KOPT-K1 (cell line): ENCODE results near the gene CITED4.

Experiments used
- H3K27ac ChIP-seq: fragments of 200-600 bp; sonication (generic); 2 replicates; pipeline ENCODE4 v1.5.1; 2016; ENCODE audit warnings: antibody characterized with exemption, mild to moderate bottlenecking, low read depth, low read length; ENCODE audit not compliant: poor library complexity, severe bottlenecking
- H3K36me3 ChIP-seq: fragments of 200-600 bp; sonication (generic); 2 replicates; pipeline ENCODE4 v1.5.1; 2017; ENCODE audit warnings: antibody characterized with exemption, mild to moderate bottlenecking, low read length, moderate library complexity; ENCODE audit not compliant: insufficient read depth
- H3K9me3 ChIP-seq: fragments of 200-600 bp; sonication (generic); 2 replicates; pipeline ENCODE4 v1.5.1; 2017; ENCODE audit warnings: antibody characterized with exemption, low read length, mild to moderate bottlenecking; ENCODE audit not compliant: insufficient read depth, poor library complexity, severe bottlenecking

The CITED4 gene

DNA sequence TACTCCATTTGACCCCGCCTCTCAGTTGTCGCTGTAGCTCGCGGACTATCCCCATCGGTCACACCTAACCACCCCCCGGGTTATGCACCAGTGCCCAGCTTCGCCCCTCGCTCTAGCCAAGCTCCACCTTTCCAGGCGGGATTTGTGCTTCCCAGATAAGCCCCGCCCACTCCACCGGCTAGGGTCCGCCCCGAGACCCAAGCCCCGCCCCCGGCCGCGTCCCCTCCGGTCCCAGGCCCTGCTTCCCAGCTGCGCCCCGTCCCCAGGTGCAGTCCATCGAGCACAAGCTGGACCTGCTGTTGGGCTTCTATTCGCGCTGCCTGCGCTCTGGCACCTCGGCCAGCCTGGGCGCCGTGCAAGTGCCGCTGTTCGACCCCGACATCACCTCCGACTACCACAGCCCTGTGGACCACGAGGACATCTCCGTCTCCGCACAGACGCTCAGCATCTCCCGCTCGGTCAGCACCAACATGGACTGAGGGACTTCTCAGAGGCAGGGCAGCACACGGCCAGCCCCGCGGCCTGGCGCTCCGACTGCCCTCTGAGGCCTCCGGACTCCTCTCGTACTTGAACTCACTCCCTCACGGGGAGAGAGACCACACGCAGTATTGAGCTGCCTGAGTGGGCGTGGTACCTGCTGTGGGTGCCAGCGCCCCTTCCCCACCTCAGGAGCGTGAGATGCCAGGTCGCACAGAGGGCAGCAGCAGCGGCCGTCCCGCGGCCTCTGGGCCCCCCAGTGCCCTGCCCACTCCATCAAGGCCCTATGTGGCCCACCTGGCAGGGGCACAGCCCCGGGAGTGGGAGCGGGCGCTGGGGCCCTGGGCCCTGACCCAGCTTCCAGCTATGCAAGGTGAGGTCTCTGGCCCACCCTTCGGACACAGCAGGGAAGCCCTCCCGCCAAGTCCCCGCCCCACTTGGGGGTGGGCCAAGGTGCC, 23.9 kb downstream of the CITED4 start:
- H3K27ac ChIP-seq = no peak overlapping the region
- H3K9me3 ChIP-seq = no peaks in the 10 kb centered on the region
- H3K36me3 ChIP-seq = no peaks in the 10 kb centered on the region

- Histone ChIP-seq H3K36me3 (no peaks in the 10 kb centered on the region), H3K27ac (no peak overlapping the region), H3K9me3 (no peaks in the 10 kb centered on the region)
Measured at GRCh38 chr1:40837601-40838000, 24.6 kb downstream of the CITED4 start.

GRCh38 chr1:40836283-40836682, 25.9 kb downstream of the CITED4 start:
- Histone ChIP-seq H3K27ac (no peak overlapping the region), H3K9me3 (no peaks in the 10 kb centered on the region), H3K36me3 (no peaks in the 10 kb centered on the region)

GRCh38 chr1:40834968-40835545, 27.1 kb downstream of the CITED4 start:
- Histone ChIP-seq H3K36me3 (no peaks in the 10 kb centered on the region), H3K9me3 (no peaks in the 10 kb centered on the region), H3K27ac (no peak overlapping the region)

- no peaks in the 10 kb centered on the region for H3K9me3 ChIP-seq
- no peak overlapping the region for H3K27ac ChIP-seq
- H3K36me3 ChIP-seq = no peaks in the 10 kb centered on the region
Measured at GRCh38 chr1:40833979-40834378, 28.2 kb downstream of the CITED4 start.

DNA sequence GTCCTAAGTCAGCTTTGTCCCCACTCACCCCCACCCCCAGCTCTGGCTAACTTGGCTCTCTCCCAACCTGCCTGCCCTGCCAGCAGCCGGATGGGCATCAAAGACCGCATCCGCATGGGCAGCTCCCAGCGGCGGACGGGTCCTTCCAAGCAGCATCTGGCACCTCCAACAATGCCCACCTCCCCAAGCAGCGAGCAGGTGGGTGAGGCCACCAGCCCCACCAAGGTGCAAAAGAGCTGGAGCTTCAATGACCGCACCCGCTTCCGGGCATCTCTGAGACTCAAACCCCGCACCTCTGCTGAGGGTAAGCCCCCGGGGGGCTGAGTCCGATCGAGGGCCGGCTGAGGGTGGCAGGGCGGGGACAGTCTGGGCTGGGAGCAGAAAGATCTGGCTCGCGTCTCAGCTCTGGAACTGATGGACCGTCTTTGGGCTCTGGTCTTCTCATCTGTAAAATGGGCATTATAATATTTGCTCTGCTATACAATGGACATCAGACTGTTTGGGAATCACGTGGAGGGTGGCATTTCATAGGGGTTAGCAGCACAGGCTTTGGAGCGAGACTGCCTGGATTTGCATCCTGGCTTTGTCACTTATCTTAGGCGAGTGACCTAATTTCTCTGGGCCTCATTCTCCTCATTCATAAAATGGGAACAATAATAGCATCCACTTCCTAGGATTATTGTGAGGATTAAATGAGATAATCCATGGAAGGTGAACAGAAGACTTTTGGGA, 31.0 kb downstream of the CITED4 start:
- Histone ChIP-seq H3K27ac (no peak overlapping the region), H3K36me3 (no peaks in the 10 kb centered on the region), H3K9me3 (no peaks in the 10 kb centered on the region)

DNA sequence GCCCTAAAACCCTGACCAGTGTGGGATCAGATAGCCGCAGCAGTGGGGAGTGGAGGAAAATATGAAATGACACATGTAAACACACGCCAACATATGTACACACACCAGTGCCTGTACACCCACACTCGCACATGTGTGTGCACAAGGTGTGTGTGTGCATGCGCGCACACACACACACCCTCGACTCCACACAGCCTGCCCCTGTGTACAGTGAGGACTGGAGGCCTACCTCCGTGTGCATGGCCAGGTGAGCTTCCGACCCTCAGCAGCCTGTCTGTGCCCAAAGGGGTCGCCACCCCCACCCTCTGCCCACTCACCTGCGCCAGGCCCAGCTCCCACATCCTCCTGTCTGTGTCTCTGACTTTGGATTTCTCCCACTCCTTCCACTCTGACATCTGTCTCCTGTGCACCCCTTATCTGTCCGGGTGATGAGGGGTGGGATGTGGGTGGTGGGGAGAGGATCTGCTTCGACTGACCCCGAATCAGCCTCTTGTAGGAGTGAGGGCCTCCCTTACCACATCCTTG, 31.7 kb downstream of the CITED4 start:
- no peaks in the 10 kb centered on the region for H3K9me3 ChIP-seq
- H3K27ac ChIP-seq = no peak overlapping the region
- no peaks in the 10 kb centered on the region for H3K36me3 ChIP-seq

GRCh38 chr1:40829631-40830245, 32.4 kb downstream of the CITED4 start:
- H3K27ac ChIP-seq = no peak overlapping the region
- H3K36me3 ChIP-seq = no peaks in the 10 kb centered on the region
- H3K9me3 ChIP-seq = no peaks in the 10 kb centered on the region

- no peaks in the 10 kb centered on the region for H3K9me3 ChIP-seq
- no peaks in the 10 kb centered on the region for H3K36me3 ChIP-seq
- no peak overlapping the region for H3K27ac ChIP-seq
Measured at GRCh38 chr1:40825996-40826395, 36.2 kb downstream of the CITED4 start.

GRCh38 chr1:40825435-40825788, 36.8 kb downstream of the CITED4 start:
- H3K9me3 ChIP-seq = no peaks in the 10 kb centered on the region
- peak overlapping the region; percentile 4 for H3K27ac ChIP-seq
- no peaks in the 10 kb centered on the region for H3K36me3 ChIP-seq

- no peaks in the 10 kb centered on the region for H3K36me3 ChIP-seq
- peak overlapping the region; percentile 4 for H3K27ac ChIP-seq
- H3K9me3 ChIP-seq = no peaks in the 10 kb centered on the region
Measured at GRCh38 chr1:40824591-40825434, 37.4 kb downstream of the CITED4 start.

GRCh38 chr1:40823983-40824382, 38.2 kb downstream of the CITED4 start:
- Histone ChIP-seq H3K27ac (no peak overlapping the region), H3K9me3 (no peaks in the 10 kb centered on the region), H3K36me3 (no peaks in the 10 kb centered on the region)

GRCh38 chr1:40823345-40823744, 38.8 kb downstream of the CITED4 start:
- Histone ChIP-seq H3K36me3 (no peaks in the 10 kb centered on the region), H3K9me3 (no peaks in the 10 kb centered on the region)

DNA sequence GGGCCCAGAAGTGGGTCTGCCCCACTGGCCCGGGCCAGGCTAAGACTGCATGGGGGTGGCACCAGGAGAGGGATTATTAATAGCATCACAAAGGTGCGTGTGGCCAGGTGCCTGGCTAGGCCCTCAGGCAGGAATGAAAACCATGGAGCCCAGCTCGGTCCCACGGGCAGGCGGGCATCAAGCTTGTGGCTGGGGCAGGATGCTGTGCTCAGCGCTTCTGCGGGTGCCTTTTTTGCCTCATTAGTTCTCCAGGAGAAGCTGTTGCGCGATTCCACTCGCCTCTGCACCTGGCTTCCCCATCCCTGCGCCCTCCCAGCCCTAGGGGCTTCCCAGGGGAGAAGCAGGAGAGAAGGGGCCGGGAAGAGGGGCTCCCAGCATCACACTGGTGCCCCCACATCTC, 39.3 kb downstream of the CITED4 start:
- Histone ChIP-seq H3K27ac (no peak overlapping the region), H3K9me3 (no peaks in the 10 kb centered on the region), H3K36me3 (no peaks in the 10 kb centered on the region)

More at GRCh38 chr1:40823345-40823744, 38.8 kb downstream of the CITED4 start:
- no peak overlapping the region for H3K27ac ChIP-seq
